ENCODE measurements around the gene GET4.

GRCh38 chr7:899806-900205, 23.5 kb downstream of the GET4 start:
- no peak for TF ChIP-seq POLR2A (IDR thresholded peaks at IDR 0.05; ENCODE audit: low read length)
- no peak for TF ChIP-seq GATA1 (IDR thresholded peaks at IDR 0.05; ENCODE audit: low read depth, low read length)

All from erythroblast (primary cell).